Astrocyte (in vitro differentiated cells and primary cell): ENCODE data around the gene CCNL1.

Source experiments
- CTCF ChIP-seq: IDR thresholded peaks from 2 replicates; pipeline ENCODE4 v1.5.1; 2011; ENCODE audit warnings: low read depth, mild to moderate bottlenecking, inconsistent platforms, low read length, moderate library complexity; ENCODE audit not compliant: insufficient read depth
- EZH2 ChIP-seq: IDR thresholded peaks from 2 replicates; pipeline ENCODE4 v1.6.1; 2012; ENCODE audit warnings: mild to moderate bottlenecking, low read length, inconsistent platforms; ENCODE audit not compliant: insufficient read depth

DNA sequence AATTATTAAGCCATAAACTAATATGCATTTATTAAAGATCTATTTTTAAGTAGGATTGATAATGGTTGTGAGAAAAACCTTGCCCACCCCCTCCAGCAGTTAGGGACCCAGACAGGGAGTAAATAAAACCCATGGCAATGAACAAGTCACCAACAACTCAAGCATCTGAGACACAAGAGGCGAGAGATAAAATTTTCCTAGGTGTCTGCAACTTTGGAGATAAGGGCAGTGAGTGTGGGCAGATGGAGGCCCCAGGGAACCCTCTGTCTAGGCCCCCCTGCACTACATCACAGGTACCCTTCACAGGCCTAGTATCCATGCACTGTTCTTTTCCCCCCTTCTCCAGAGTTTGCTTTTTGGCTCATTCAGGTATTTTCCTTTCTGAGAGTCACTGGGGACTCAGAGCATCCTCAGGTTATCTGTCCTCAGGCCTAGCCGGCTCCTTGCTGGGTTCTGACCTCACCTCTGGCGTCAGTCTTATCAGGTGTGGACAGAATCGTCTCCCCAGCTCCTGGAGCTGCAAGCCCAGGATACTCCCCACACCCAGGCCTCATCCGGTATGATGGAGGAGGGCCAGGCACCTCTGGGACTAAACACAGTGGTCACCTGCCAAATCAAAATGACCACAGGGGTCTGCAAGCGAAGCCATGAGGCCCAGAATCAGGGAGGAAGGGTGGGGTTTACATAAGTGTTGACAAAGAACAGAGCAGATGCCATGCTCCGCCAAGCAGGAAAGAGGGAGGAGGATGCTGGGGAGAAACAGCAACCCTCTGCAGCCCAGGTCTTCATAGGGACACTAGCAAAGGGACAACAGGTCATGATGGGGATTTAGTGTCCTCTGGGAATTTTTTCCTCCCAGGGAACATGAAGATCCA lies 50.4 kb downstream of the CCNL1 start:
- TF ChIP-seq CTCF (no peak), EZH2 (no peak)
